Ectodermal cell (in vitro differentiated cells): ENCODE data around the gene ARHGEF1.

ENCODE experiments used
- H3K27ac ChIP-seq: 2 replicates; pipeline ENCODE4 v1.7.0; 2013; ENCODE audit warnings: mild to moderate bottlenecking, low read depth, low read length; ENCODE audit not compliant: insufficient read depth, poor library complexity, severe bottlenecking
- H3K27me3 ChIP-seq: 2 replicates; pipeline ENCODE4 v1.7.0; 2013; ENCODE audit warnings: mild to moderate bottlenecking, low read length; ENCODE audit not compliant: insufficient read depth, control insufficient read depth, poor library complexity, severe bottlenecking
- H3K36me3 ChIP-seq: one replicate; pipeline ENCODE4 v1.7.0; 2013; ENCODE audit warnings: low read length; ENCODE audit not compliant: control insufficient read depth, insufficient read depth
- H3K4me1 ChIP-seq: one replicate; pipeline ENCODE4 v1.7.0; 2013; ENCODE audit warnings: low read length; ENCODE audit not compliant: control insufficient read depth, insufficient read depth
- H3K4me3 ChIP-seq: 2 replicates; pipeline ENCODE4 v1.7.0; 2013; ENCODE audit warnings: low read depth, low read length, control low read depth; ENCODE audit not compliant: insufficient read depth
- H3K9me3 ChIP-seq: 2 replicates; pipeline ENCODE4 v1.7.0; 2013; ENCODE audit warnings: mild to moderate bottlenecking, low read length, moderate library complexity; ENCODE audit not compliant: control insufficient read depth
- WGBS, 2 experiments: methylation state at CpG; one replicate each; pipeline ENCODE4 v1.1.7; 2013; ENCODE audit warnings: missing lambda C conversion rate in 2 of 2; 5-methylcytosine and 5-hydroxymethylcytosine counted together

Gene ARHGEF1

DNA sequence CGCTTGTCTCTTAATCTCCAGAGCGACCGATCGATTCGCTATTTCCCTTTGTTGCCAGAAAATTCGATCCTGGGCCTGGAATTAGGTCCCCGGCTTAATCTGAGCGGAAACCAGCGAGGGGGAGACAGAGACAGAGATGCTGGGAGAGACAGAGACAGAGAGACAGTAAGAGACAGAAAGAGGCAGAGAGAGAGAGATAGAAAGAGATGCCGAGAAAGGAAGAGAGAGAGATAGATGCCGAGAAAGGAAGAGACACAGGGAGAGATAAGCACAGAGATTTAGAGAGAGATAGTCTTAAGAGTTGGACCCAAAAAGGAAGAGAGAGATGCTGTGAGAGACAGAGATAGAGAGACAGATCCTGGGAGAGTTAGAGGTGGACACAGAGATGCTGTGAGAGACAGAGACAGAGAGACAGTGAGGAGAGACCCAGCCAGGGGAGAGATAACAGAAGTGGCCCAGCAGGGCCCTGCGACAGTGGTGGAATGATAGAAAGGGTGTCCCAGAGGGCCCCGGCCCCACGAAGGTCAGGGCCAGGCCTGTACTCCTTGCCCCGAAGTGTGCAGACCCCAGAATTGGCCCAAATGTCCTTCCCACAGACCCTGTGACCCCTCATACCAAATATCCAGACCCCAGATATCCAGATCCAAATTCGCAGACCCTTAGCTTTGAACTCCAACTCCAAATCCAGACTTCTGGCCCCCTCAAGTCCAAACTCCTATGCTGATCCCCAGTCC lies 43.9 kb downstream of the ARHGEF1 start:
- H3K27ac ChIP-seq, result no peak overlapping the region
- H3K9me3 ChIP-seq, result no peaks in the 10 kb centered on the region
- peaks cover 100% of the 10 kb centered on the region for H3K27me3 ChIP-seq
- WGBS, 2 experiments, result 46 to 48% methylated on average over 16 of the region's 16 CpGs
- H3K4me1 ChIP-seq, result peaks cover 11% of the 10 kb centered on the region
- H3K4me3 ChIP-seq, result no peak overlapping the region
- no peaks in the 10 kb centered on the region for H3K36me3 ChIP-seq

GRCh38 chr19:41927497-41928192 lies 44.7 kb downstream of the ARHGEF1 start:
- Histone ChIP-seq H3K9me3 (no peaks in the 10 kb centered on the region), H3K36me3 (no peaks in the 10 kb centered on the region), H3K27me3 (peaks cover 100% of the 10 kb centered on the region), H3K4me1 (peaks cover 4% of the 10 kb centered on the region), H3K4me3 (peak overlapping the region; percentile 19), H3K27ac (no peak overlapping the region)
- WGBS, 2 experiments, result 2 to 3% methylated on average over 43 of the region's 43 CpGs

- Histone ChIP-seq H3K4me1 (peaks cover 4% of the 10 kb centered on the region), H3K27me3 (peaks cover 100% of the 10 kb centered on the region), H3K27ac (no peak within 1 kb of the TSS), H3K9me3 (no peaks in the 10 kb centered on the region), H3K36me3 (no peaks in the 10 kb centered on the region), H3K4me3 (peak within 1 kb of the TSS; percentile 19)
- WGBS, 2 experiments, result 0% methylated on average over 48 of the region's 49 CpGs
Measured at GRCh38 chr19:41928221-41928683, 45.3 kb downstream of the ARHGEF1 start, which contains the start of gene ERFL. Gene ERFL (minus strand): TSS chr19:41928449. CDS start chr19:41912919, 15,530 bp downstream.

GRCh38 chr19:41928754-41929535 lies 46.0 kb downstream of the ARHGEF1 start:
- 6% methylated on average over 28 to 29 of the region's 29 CpGs for WGBS, 2 experiments
- Histone ChIP-seq H3K36me3 (no peaks in the 10 kb centered on the region), H3K9me3 (no peaks in the 10 kb centered on the region), H3K4me1 (peaks cover 4% of the 10 kb centered on the region), H3K27me3 (peaks cover 100% of the 10 kb centered on the region), H3K4me3 (peak overlapping the region; percentile 19), H3K27ac (no peak overlapping the region)

- peaks cover 100% of the 10 kb centered on the region for H3K27me3 ChIP-seq
- no peaks in the 10 kb centered on the region for H3K9me3 ChIP-seq
- H3K36me3 ChIP-seq, result no peaks in the 10 kb centered on the region
- no peak overlapping the region for H3K27ac ChIP-seq
- H3K4me1 ChIP-seq, result peaks cover 4% of the 10 kb centered on the region
- H3K4me3 ChIP-seq, result no peak overlapping the region
- WGBS, 2 experiments, result 20 to 23% methylated on average over 14 of the region's 14 CpGs
Measured at GRCh38 chr19:41929536-41930071, 46.6 kb downstream of the ARHGEF1 start.

DNA sequence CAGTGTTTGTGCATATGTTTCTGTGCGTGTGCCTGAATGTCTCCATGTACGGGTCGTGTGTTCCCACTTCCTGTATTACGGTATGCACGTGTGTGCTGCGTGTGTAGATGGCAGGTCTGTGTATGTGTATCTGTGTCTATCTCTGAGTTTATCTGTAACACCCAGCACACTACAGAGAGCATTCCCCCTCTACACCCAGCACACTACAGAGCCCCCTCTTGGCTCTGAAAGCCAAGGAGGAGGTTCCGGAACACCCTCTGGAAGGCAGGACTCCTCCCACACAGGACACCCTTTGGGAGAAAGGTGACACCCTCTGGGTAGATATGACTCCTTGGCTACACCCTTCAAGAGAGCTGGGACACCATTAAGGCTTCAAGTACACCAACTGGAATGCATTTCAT lies 47.3 kb downstream of the ARHGEF1 start:
- H3K36me3 ChIP-seq, result no peaks in the 10 kb centered on the region
- no peak overlapping the region for H3K4me3 ChIP-seq
- WGBS, 2 experiments, result 42 to 47% methylated on average over 7 of the region's 7 CpGs
- H3K9me3 ChIP-seq, result no peaks in the 10 kb centered on the region
- no peak overlapping the region for H3K27ac ChIP-seq
- H3K27me3 ChIP-seq, result peaks cover 100% of the 10 kb centered on the region
- peaks cover 4% of the 10 kb centered on the region for H3K4me1 ChIP-seq

- Histone ChIP-seq H3K36me3 (no peaks in the 10 kb centered on the region), H3K4me3 (no peak overlapping the region), H3K27me3 (peaks cover 100% of the 10 kb centered on the region), H3K9me3 (no peaks in the 10 kb centered on the region), H3K27ac (no peak overlapping the region), H3K4me1 (peaks cover 4% of the 10 kb centered on the region)
- 6 to 7% methylated on average over 17 of the region's 17 CpGs for WGBS, 2 experiments
Measured at GRCh38 chr19:41930926-41931592, 48.1 kb downstream of the ARHGEF1 start.

DNA sequence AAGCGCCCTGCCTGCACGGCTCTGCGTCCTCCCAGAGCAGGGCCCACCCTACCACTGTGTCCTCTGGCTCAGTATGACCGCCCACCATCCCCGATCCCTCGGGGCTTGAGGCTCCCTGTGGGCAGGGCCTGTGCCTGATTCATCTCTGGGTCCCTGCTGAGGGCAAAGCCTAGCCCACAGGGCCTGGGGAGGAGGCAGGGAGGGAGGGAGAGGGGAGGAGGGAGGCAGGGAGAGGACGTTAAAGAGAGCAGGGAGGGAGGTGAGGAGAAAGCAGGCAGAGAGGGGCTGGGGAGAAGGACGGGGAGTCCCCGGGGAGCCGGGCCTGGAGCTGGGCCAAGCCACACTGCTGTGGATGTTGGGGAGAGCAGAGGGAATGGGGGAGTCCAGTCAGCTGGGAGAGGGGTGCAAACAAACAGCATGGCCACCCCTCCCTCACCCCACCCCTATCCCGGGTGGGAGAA lies 49.3 kb downstream of the ARHGEF1 start:
- peaks cover 4% of the 10 kb centered on the region for H3K4me1 ChIP-seq

GRCh38 chr19:41932720-41933332 lies 49.8 kb downstream of the ARHGEF1 start:
- peaks cover 100% of the 10 kb centered on the region for H3K27me3 ChIP-seq
- no peaks in the 10 kb centered on the region for H3K36me3 ChIP-seq
- 33 to 35% methylated on average over 29 of the region's 29 CpGs for WGBS, 2 experiments
- no peaks in the 10 kb centered on the region for H3K9me3 ChIP-seq
- peaks cover 4% of the 10 kb centered on the region for H3K4me1 ChIP-seq
- no peak overlapping the region for H3K4me3 ChIP-seq
- H3K27ac ChIP-seq, result no peak overlapping the region

More for the DNA sequence above, 49.3 kb downstream of the ARHGEF1 start:
- no peaks in the 10 kb centered on the region for H3K36me3 ChIP-seq
- WGBS, 2 experiments, result 19 to 21% methylated on average over 11 of the region's 11 CpGs
- peaks cover 100% of the 10 kb centered on the region for H3K27me3 ChIP-seq
- H3K4me3 ChIP-seq, result no peak overlapping the region
- H3K27ac ChIP-seq, result no peak overlapping the region
- no peaks in the 10 kb centered on the region for H3K9me3 ChIP-seq
